Measurements from ENCODE around the gene DDX1.

- TF ChIP-seq CTCF (IDR thresholded peaks at IDR 0.05) (no peak), POLR2A (IDR thresholded peaks at IDR 0.05) (no peak)
Measured at GRCh38 chr2:15620340-15620739, 28.7 kb downstream of the DDX1 start.

Measured in adrenal gland (tissue), 5 donors.